Testis (tissue), 2 donors: Measurements from ENCODE around the gene OR5D13.

Experiments
- POLR2A ChIP-seq: fragments of 450-650 bp; IDR thresholded peaks from one replicate; pipeline ENCODE4 v1.6.1; 2017; ENCODE audit warnings: antibody characterized with exemption, mild to moderate bottlenecking, moderate library complexity
- TF ChIP-seq, protein P1 (sequence below), 3 experiments: fragments of 450-650 bp in 2 of 3; fragments of 200-600 bp in 1 of 3; sonication (generic) in 1 of 3; IDR thresholded peaks; one replicate each; pipeline ENCODE4 v1.5.1; 2016 to 2019; ENCODE audit warnings: antibody characterized with exemption in 3 of 3, mild to moderate bottlenecking in 2 of 3, moderate library complexity in 1 of 3

DNA sequence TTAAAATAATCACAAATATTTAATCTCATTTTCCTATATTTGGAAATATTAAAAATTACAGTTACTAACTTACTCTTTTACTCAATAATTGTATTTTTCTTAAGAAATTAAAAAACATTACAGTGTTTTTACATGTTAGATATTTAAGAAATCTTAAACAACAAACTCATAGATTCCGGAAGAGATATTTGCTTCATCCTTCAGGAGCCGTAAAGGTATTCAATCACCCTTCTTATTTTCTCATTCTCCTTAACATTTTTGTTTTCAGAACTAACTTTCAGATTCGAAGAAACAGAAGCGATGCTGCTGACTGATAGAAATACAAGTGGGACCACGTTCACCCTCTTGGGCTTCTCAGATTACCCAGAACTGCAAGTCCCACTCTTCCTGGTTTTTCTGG, 46.1 kb downstream of the OR5D13 start, which contains the start of gene OR5D18:
- TF ChIP-seq, protein P1, sequence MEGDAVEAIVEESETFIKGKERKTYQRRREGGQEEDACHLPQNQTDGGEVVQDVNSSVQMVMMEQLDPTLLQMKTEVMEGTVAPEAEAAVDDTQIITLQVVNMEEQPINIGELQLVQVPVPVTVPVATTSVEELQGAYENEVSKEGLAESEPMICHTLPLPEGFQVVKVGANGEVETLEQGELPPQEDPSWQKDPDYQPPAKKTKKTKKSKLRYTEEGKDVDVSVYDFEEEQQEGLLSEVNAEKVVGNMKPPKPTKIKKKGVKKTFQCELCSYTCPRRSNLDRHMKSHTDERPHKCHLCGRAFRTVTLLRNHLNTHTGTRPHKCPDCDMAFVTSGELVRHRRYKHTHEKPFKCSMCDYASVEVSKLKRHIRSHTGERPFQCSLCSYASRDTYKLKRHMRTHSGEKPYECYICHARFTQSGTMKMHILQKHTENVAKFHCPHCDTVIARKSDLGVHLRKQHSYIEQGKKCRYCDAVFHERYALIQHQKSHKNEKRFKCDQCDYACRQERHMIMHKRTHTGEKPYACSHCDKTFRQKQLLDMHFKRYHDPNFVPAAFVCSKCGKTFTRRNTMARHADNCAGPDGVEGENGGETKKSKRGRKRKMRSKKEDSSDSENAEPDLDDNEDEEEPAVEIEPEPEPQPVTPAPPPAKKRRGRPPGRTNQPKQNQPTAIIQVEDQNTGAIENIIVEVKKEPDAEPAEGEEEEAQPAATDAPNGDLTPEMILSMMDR (IDR thresholded peaks at IDR 0.05): no peak
- no peak for TF ChIP-seq POLR2A
